SK-N-SH (cell line): ENCODE results near the gene FAM53A. TPM values are rescaled to one million over a fixed set of nuclear protein-coding genes. Genes with fewer than 3 reads are reported as not detected.

Experiments
- CTCF ChIA-PET: fragments of 300-600, 350-600 bp; formaldehyde crosslinking; extraction: SDS; loops from one replicate; lab custom pipeline; 2021; lab: Yijun Ruan, JAX
- POLR2A ChIA-PET: fragments of 350-600 bp; sonication (Branson Sonifier 250); formaldehyde crosslinking; extraction: SDS; loops from one replicate; lab custom pipeline; 2020; ENCODE audit warnings: antibody characterized with exemption, inconsistent platforms; lab: Yijun Ruan, JAX
- DNase-seq: peaks from one replicate; pipeline ENCODE4 v3.0.0; 2012
- H2AFZ ChIP-seq: fragments of 200-600 bp; sonication (generic); 2 replicates; pipeline ENCODE4 v1.8.1; 2016; ENCODE audit warnings: antibody characterized with exemption, mild to moderate bottlenecking, low read depth
- H3F3A ChIP-seq: fragments of 200-600 bp; sonication (generic); replicated peaks from 2 replicates; pipeline ENCODE3; 2016; ENCODE audit warnings: antibody characterized with exemption, mild to moderate bottlenecking; ENCODE audit not compliant: insufficient read depth
- H3K27ac ChIP-seq, 2 experiments: fragments of 200-500 bp in 1 of 2; fragments of 200-600 bp in 1 of 2; sonication (Bioruptor generic) in 1 of 2; sonication (generic), shearing (Covaris generic) in 1 of 2; 2 replicates each; pipeline versions ENCODE4 v1.5.1 to v1.6.1; 2014 to 2016; ENCODE audit warnings: low read depth in 2 of 2, inconsistent platforms in 1 of 2, low read length in 1 of 2, mild to moderate bottlenecking in 1 of 2, mixed read lengths in 1 of 2
- H3K27me3 ChIP-seq: fragments of 200-600 bp; sonication (generic), shearing (Covaris generic); 2 replicates; pipeline ENCODE4 v1.6.1; 2016; ENCODE audit warnings: mixed run types; ENCODE audit not compliant: insufficient read depth
- H3K36me3 ChIP-seq, 2 experiments: fragments of 200-500 bp in 1 of 2; fragments of 200-600 bp in 1 of 2; sonication (Bioruptor generic) in 1 of 2; sonication (generic) in 1 of 2; replicated peaks in 1 of 2; 2 replicates each; pipeline versions ENCODE3 to v1.5.1; 2014 to 2016; ENCODE audit warnings: low read length in 1 of 2, mild to moderate bottlenecking in 1 of 2; ENCODE audit not compliant: insufficient read depth in 2 of 2, control insufficient read depth in 1 of 2
- H3K4me1 ChIP-seq, 2 experiments: fragments of 200-500 bp in 1 of 2; fragments of 200-600 bp in 1 of 2; sonication (Bioruptor generic) in 1 of 2; sonication (generic), shearing (Covaris generic) in 1 of 2; 2 replicates each; pipeline versions ENCODE4 v1.5.1 to v1.6.1; 2014 to 2016; ENCODE audit warnings: low read depth in 1 of 2, low read length in 1 of 2, mixed run types in 1 of 2; ENCODE audit not compliant: insufficient read depth in 2 of 2, control insufficient read depth in 1 of 2
- H3K4me2 ChIP-seq: fragments of 200-600 bp; sonication (generic), shearing (Covaris generic); 2 replicates; pipeline ENCODE4 v1.6.1; 2017; ENCODE audit warnings: mixed run types
- H3K4me3 ChIP-seq, 2 experiments: fragments of 200-500 bp in 1 of 2; fragments of 200-600 bp in 1 of 2; sonication (Bioruptor generic) in 1 of 2; sonication (generic), shearing (Covaris generic) in 1 of 2; 2 replicates each; pipeline versions ENCODE4 v1.5.1 to v1.8.1; 2014 to 2016; ENCODE audit warnings: low read depth in 2 of 2, inconsistent platforms in 1 of 2, low read length in 1 of 2, mild to moderate bottlenecking in 1 of 2, mixed read lengths in 1 of 2, moderate library complexity in 1 of 2
- H3K79me2 ChIP-seq: fragments of 200-600 bp; sonication (generic); 2 replicates; pipeline ENCODE4 v1.8.1; 2017; ENCODE audit warnings: mild to moderate bottlenecking; ENCODE audit not compliant: insufficient read depth
- H3K9ac ChIP-seq: fragments of 200-600 bp; sonication (generic); 2 replicates; pipeline ENCODE4 v1.6.1; 2017; ENCODE audit warnings: mixed run types
- H3K9me2 ChIP-seq: fragments of 200-600 bp; sonication (generic); 2 replicates; pipeline ENCODE4 v1.6.1; 2017; ENCODE audit warnings: mixed run types
- H3K9me3 ChIP-seq: fragments of 200-600 bp; sonication (generic); 2 replicates; pipeline ENCODE4 v1.6.1; 2017; ENCODE audit warnings: mixed run types, mild to moderate bottlenecking, moderate library complexity
- H4K20me1 ChIP-seq: fragments of 200-600 bp; sonication (generic); 2 replicates; pipeline ENCODE4 v1.6.1; 2017; ENCODE audit warnings: mild to moderate bottlenecking, mixed run types; ENCODE audit not compliant: insufficient read depth
- ELF1 ChIP-seq: IDR thresholded peaks from 2 replicates; pipeline ENCODE4 v1.4.0; 2012
- EP300 ChIP-seq, 2 experiments: IDR thresholded peaks; 2 replicates each; pipeline versions ENCODE4 v1.4.0 to v1.6.1; 2012; ENCODE audit warnings: borderline replicate concordance in 1 of 2, low read depth in 1 of 2, low read length in 1 of 2
- FOSL2 ChIP-seq: IDR thresholded peaks from 2 replicates; pipeline ENCODE4 v1.4.0; 2012; ENCODE audit warnings: low read depth, mild to moderate bottlenecking, moderate library complexity, borderline replicate concordance
- FOXM1 ChIP-seq: IDR thresholded peaks from 2 replicates; pipeline ENCODE4 v1.4.0; 2012; ENCODE audit warnings: low read depth, mild to moderate bottlenecking
- GABPA ChIP-seq: IDR thresholded peaks from 2 replicates; pipeline ENCODE4 v1.4.0; 2012; ENCODE audit warnings: low read depth, mild to moderate bottlenecking
- JUND ChIP-seq: IDR thresholded peaks from 2 replicates; pipeline ENCODE4 v1.4.0; 2012
- MAX ChIP-seq: IDR thresholded peaks from 2 replicates; pipeline ENCODE4 v1.4.0; 2012; ENCODE audit warnings: low read depth
- MXI1 ChIP-seq: IDR thresholded peaks from 2 replicates; pipeline ENCODE4 v1.6.1; 2012; ENCODE audit warnings: mild to moderate bottlenecking, low read depth, low read length, improper control_type of control experiment
- NRF1 ChIP-seq: IDR thresholded peaks from 2 replicates; pipeline ENCODE4 v1.6.1; 2012; ENCODE audit warnings: low read depth, mild to moderate bottlenecking, low read length
- POLR2AphosphoS5 ChIP-seq: IDR thresholded peaks from 2 replicates; pipeline ENCODE4 v1.6.1; 2012; ENCODE audit warnings: low read depth, low read length
- RAD21 ChIP-seq: IDR thresholded peaks from 2 replicates; pipeline ENCODE4 v1.6.1; 2012; ENCODE audit warnings: mild to moderate bottlenecking, low read length
- RFX5 ChIP-seq: IDR thresholded peaks from 2 replicates; pipeline ENCODE4 v1.6.1; 2012; ENCODE audit warnings: mild to moderate bottlenecking, improper control_type of control experiment, low read length
- RXRA ChIP-seq: IDR thresholded peaks from 2 replicates; pipeline ENCODE4 v1.4.0; 2012; ENCODE audit warnings: low read depth, mild to moderate bottlenecking, borderline replicate concordance
- SIN3A ChIP-seq: IDR thresholded peaks from 2 replicates; pipeline ENCODE4 v1.6.1; 2012; ENCODE audit warnings: low read depth, mild to moderate bottlenecking, low read length, moderate library complexity, borderline replicate concordance
- SMC3 ChIP-seq: IDR thresholded peaks from 2 replicates; pipeline ENCODE4 v1.6.1; 2012; ENCODE audit warnings: low read depth, low read length, improper control_type of control experiment
- TAF1 ChIP-seq: IDR thresholded peaks from 2 replicates; pipeline ENCODE4 v1.6.1; 2012; ENCODE audit warnings: low read depth, mild to moderate bottlenecking, low read length, moderate library complexity, borderline replicate concordance
- TEAD4 ChIP-seq: IDR thresholded peaks from 2 replicates; pipeline ENCODE4 v1.4.0; 2012; ENCODE audit warnings: mild to moderate bottlenecking, borderline replicate concordance; ENCODE audit not compliant: insufficient read depth
- ZBTB33 ChIP-seq: IDR thresholded peaks from 2 replicates; pipeline ENCODE4 v1.4.0; 2012; ENCODE audit warnings: low read depth, borderline replicate concordance
- WGBS: methylation state at CpG from one replicate; pipeline ENCODE4 v1.1.6; 2017; ENCODE audit warnings: low lambda C conversion rate; 5-methylcytosine and 5-hydroxymethylcytosine counted together
- polyA plus RNA-seq, 3 experiments: library from polyadenylated mRNA; depleted of rRNA; stranded (reverse); fragments of >200 nt; gene quantifications; 2 replicates each; pipeline ENCODE4 v1.2.3, GENCODE V29; 2012

The FAM53A gene
- polyA plus RNA-seq, 1 of the 3 experiments (the other 2 are of a cell fraction): 7.6 TPM

- no peak overlapping the region for H3K4me2 ChIP-seq
- no peaks in the 10 kb centered on the region for H3K9me2 ChIP-seq
- peaks cover 4 to 13% of the 10 kb centered on the region in 2 experiments; a peak in 2 of 4 replicates for H3K4me1 ChIP-seq
- TF ChIP-seq FOXM1 (no peak), SIN3A (no peak), RAD21 (no peak), MAX (no peak), SMC3 (no peak), GABPA (no peak), FOSL2 (no peak), ELF1 (no peak), TEAD4 (no peak), NRF1 (no peak), POLR2AphosphoS5 (no peak), TAF1 (no peak), RXRA (no peak), MXI1 (no peak), RFX5 (no peak), EP300 (IDR thresholded peaks at IDR 0.05; ENCODE audit: borderline replicate concordance in 1 of 2, low read depth in 1 of 2, low read length in 1 of 2) (no peak), ZBTB33 (no peak), JUND (no peak)
- ChIA-PET POLR2A (no interaction called here), CTCF (interaction anchor here (1.2 to 6.2 kb wide), 2 partner anchors 7 to 9 kb away, joined by 3 to 32 read pairs; no protein-coding TSS in a partner anchor)
- peaks cover 23% of the 10 kb centered on the region for H3F3A ChIP-seq
- no peak overlapping the region for H2AFZ ChIP-seq
- H3K36me3 ChIP-seq: peaks cover 0 to 4% of the 10 kb centered on the region in 2 experiments
- no peak overlapping the region for H3K9ac ChIP-seq
- H3K4me3 ChIP-seq: no peak overlapping the region
- no peaks in the 10 kb centered on the region for H4K20me1 ChIP-seq
- no peaks in the 10 kb centered on the region for H3K9me3 ChIP-seq
- no peaks in the 10 kb centered on the region for H3K27me3 ChIP-seq
- no peak for DNase-seq
- WGBS: 84% methylated on average over 15 of the region's 23 CpGs
- peaks cover 11% of the 10 kb centered on the region for H3K79me2 ChIP-seq
- H3K27ac ChIP-seq: no peak overlapping the region
Measured at GRCh38 chr4:1685235-1686150, 1.4 kb upstream of the FAM53A start.
